ENCODE results near the gene DPP10.
"Not testable (repeated sequence)": the region's sequence is repeated elsewhere in the genome, so short reads cannot be mapped to it uniquely, and the experiment has no call there.

The DPP10 gene

GRCh38 chr2:114442510-114442909 is at the start of gene DPP10:
DPP10 (plus strand) TSS chr2:114442641.
- DNase-seq = no peak

- DNase-seq = no peak
These were observed 41.6 kb upstream of the DPP10 start for GRCh38 chr2:114400890-114401289.

GRCh38 chr2:114405247-114406116 is 37.0 kb upstream of the DPP10 start:
- no peak for DNase-seq

GRCh38 chr2:114406347-114406746 is 36.1 kb upstream of the DPP10 start:
- DNase-seq = no peak

GRCh38 chr2:114407353-114407752 is 35.1 kb upstream of the DPP10 start:
- DNase-seq = not testable (repeated sequence)

- DNase-seq = no peak
These were observed 20.7 kb upstream of the DPP10 start for GRCh38 chr2:114421781-114422180.

GRCh38 chr2:114424699-114425098 is 17.7 kb upstream of the DPP10 start:
- DNase-seq = no peak

GRCh38 chr2:114426756-114427155 is 15.7 kb upstream of the DPP10 start:
- DNase-seq = no peak

- DNase-seq = no peak
These were observed 6.1 kb upstream of the DPP10 start for GRCh38 chr2:114436329-114436728.

GRCh38 chr2:114446571-114446970 is 4.1 kb downstream of the DPP10 start:
- no peak for DNase-seq

- no peak for DNase-seq
These were observed 8.2 kb downstream of the DPP10 start for GRCh38 chr2:114450639-114451038.

GRCh38 chr2:114456566-114456965 is 14.1 kb downstream of the DPP10 start:
- DNase-seq = no peak

GRCh38 chr2:114457956-114458355 is 15.5 kb downstream of the DPP10 start:
- DNase-seq = no peak

- DNase-seq = no peak
These were observed 18.7 kb downstream of the DPP10 start for GRCh38 chr2:114461116-114461515.

- no peak for DNase-seq
These were observed 22.7 kb downstream of the DPP10 start for GRCh38 chr2:114464961-114465706.

- no peak for DNase-seq
These were observed 25.9 kb downstream of the DPP10 start for GRCh38 chr2:114468343-114468742.

GRCh38 chr2:114472246-114472645 is 29.8 kb downstream of the DPP10 start:
- no peak for DNase-seq

GRCh38 chr2:114472726-114473125 is 30.3 kb downstream of the DPP10 start:
- no peak for DNase-seq

- no peak for DNase-seq
These were observed 46.5 kb downstream of the DPP10 start for GRCh38 chr2:114488841-114489530.

GRCh38 chr2:114495046-114495445 is 52.6 kb downstream of the DPP10 start:
- no peak for DNase-seq

- no peak for DNase-seq
These were observed 54.5 kb downstream of the DPP10 start for GRCh38 chr2:114496959-114497358.

- no peak for DNase-seq
These were observed 56.7 kb downstream of the DPP10 start for GRCh38 chr2:114499101-114499500.

- DNase-seq = no peak
These were observed 65.3 kb downstream of the DPP10 start for GRCh38 chr2:114507744-114508143.

- DNase-seq = no peak
These were observed 73.4 kb downstream of the DPP10 start for GRCh38 chr2:114515882-114516281.

Measured in SIG-M5 (cell line).